GM19468 (cell line): ENCODE results near the gene PLEKHG3.

Experiments used
- ATAC-seq: cut with Tn5 transposase; IDR thresholded peaks from one replicate; pipeline ENCODE4 v1.9.1; 2021; ENCODE audit warnings: mild to moderate bottlenecking, moderate library complexity, moderate number of reproducible peaks; ENCODE audit not compliant: unreplicated experiment; ENCODE audit errors: extremely low read depth

The PLEKHG3 gene

GRCh38 chr14:64704743-64705380, 638 bp downstream of the PLEKHG3 start:
- ATAC-seq = no peak

- ATAC-seq = no peak
These were observed 1.3 kb downstream of the PLEKHG3 start for GRCh38 chr14:64705381-64706118.

- ATAC-seq = no peak
These were observed 1.9 kb downstream of the PLEKHG3 start for GRCh38 chr14:64706119-64706592.

- ATAC-seq = no peak
These were observed 2.5 kb downstream of the PLEKHG3 start for GRCh38 chr14:64706593-64707193.

GRCh38 chr14:64707661-64708060, 3.4 kb downstream of the PLEKHG3 start:
- no peak for ATAC-seq

GRCh38 chr14:64708148-64709004, 4.2 kb downstream of the PLEKHG3 start:
- no peak for ATAC-seq

GRCh38 chr14:64709126-64709525, 4.9 kb downstream of the PLEKHG3 start:
- ATAC-seq = no peak

- no peak for ATAC-seq
These were observed 6.8 kb downstream of the PLEKHG3 start for GRCh38 chr14:64711039-64711438.

- ATAC-seq = no peak
These were observed 9.5 kb downstream of the PLEKHG3 start for GRCh38 chr14:64713677-64714076.

- no peak for ATAC-seq
These were observed 10.3 kb downstream of the PLEKHG3 start for GRCh38 chr14:64714432-64715025.

- no peak for ATAC-seq
These were observed 11.0 kb downstream of the PLEKHG3 start for GRCh38 chr14:64715146-64715627.

GRCh38 chr14:64715628-64716412, 11.6 kb downstream of the PLEKHG3 start:
- no peak for ATAC-seq

- no peak for ATAC-seq
These were observed 13.6 kb downstream of the PLEKHG3 start for GRCh38 chr14:64717870-64718269.

GRCh38 chr14:64718762-64719161, 14.5 kb downstream of the PLEKHG3 start:
- no peak for ATAC-seq

GRCh38 chr14:64719601-64720000, 15.4 kb downstream of the PLEKHG3 start:
- no peak for ATAC-seq

- no peak for ATAC-seq
These were observed 15.9 kb downstream of the PLEKHG3 start for GRCh38 chr14:64720131-64720576.

- no peak for ATAC-seq
These were observed 17.2 kb downstream of the PLEKHG3 start for GRCh38 chr14:64721391-64721791.

- no peak for ATAC-seq
These were observed 17.7 kb downstream of the PLEKHG3 start for GRCh38 chr14:64721899-64722298.

GRCh38 chr14:64722842-64723447, 18.7 kb downstream of the PLEKHG3 start:
- no peak for ATAC-seq
